ENCODE data around the gene UBAP1L. TPM values are rescaled to one million over a fixed set of nuclear protein-coding genes. Genes with fewer than 3 reads are reported as not detected.

Gene UBAP1L
- total RNA-seq, 2 donors from 2014 or later: 3.7 to 11.0 TPM

DNA sequence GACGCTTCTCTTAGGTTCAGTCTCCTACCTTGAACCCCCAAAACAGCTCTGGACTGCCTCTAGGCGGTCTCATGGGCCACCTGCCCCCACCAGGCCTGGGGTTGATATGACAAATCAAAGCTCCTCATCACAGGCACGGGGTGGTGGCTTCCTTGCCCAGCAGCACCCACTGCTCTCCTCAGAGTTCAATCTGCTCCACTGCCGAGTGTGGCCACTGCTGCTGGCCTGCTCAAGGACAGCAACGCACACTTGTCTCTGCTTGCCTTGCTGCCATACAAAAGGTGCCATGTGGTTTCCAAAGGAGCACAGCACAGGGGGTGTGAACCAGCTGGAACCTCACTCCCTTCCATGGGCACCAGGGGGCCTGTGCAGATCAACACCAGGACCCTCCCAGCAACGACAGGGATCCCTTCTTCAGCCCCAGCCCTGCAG is 28.3 kb downstream of the UBAP1L start:
- Histone ChIP-seq H3K4me3 (no peak overlapping the region), H3K27ac (peak overlapping the region; percentile 96 to 99), H3K27me3 (replicated peaks; ENCODE audit: insufficient read depth) (no peaks in the 10 kb centered on the region), H3K4me1 (ENCODE audit: control insufficient read depth in 1 of 2, low read depth in 2 of 2) (peaks cover 63 to 96% of the 10 kb centered on the region in 2 donors), H3K36me3 (no peaks in the 10 kb centered on the region), H3K9me3 (no peaks in the 10 kb centered on the region)
- ATAC-seq (ENCODE audit: insufficient number of reproducible peaks, low FRiP score, low read depth) (no peak), DNase-seq (ENCODE audit: low spot score) (no peak)
- TF ChIP-seq, protein P1, sequence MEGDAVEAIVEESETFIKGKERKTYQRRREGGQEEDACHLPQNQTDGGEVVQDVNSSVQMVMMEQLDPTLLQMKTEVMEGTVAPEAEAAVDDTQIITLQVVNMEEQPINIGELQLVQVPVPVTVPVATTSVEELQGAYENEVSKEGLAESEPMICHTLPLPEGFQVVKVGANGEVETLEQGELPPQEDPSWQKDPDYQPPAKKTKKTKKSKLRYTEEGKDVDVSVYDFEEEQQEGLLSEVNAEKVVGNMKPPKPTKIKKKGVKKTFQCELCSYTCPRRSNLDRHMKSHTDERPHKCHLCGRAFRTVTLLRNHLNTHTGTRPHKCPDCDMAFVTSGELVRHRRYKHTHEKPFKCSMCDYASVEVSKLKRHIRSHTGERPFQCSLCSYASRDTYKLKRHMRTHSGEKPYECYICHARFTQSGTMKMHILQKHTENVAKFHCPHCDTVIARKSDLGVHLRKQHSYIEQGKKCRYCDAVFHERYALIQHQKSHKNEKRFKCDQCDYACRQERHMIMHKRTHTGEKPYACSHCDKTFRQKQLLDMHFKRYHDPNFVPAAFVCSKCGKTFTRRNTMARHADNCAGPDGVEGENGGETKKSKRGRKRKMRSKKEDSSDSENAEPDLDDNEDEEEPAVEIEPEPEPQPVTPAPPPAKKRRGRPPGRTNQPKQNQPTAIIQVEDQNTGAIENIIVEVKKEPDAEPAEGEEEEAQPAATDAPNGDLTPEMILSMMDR (IDR thresholded peaks at IDR 0.05): peak; percentile 15

DNA sequence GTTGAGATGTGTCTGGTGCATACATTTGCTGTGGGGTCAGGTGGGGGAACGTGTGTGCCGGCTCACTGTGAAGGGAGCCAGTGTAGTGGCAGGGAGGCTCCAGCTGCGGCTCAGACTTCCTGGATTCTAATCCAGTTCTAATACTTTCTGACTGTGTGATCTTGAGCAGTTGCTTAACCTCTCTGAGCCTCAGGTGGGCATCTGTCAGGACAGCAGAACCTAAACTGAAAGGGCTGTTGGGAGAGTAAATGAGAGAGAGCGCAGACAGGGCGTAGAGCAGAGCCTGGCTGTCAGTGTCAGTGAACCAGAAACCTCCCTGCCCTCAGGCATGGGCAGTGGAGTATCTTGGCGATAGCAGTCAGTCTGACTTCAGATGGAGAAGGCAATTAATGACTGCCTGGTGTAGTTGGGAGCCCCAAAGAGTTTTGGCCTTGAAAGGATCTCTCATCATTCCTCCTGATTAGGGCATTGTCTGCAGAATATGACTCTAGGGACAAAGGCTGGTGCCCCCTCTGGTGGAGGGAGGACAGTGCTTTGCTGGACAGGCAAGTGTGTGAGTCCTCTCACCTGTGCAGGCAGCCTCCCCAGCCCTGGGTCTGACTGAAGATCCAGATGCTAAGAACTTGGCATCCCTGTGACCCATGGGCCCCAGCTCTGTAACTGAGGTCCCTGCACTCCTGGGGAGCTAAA is 28.9 kb downstream of the UBAP1L start:
- TF ChIP-seq, protein P1 (IDR thresholded peaks at IDR 0.05): peak; percentile 11
- ATAC-seq (ENCODE audit: insufficient number of reproducible peaks, low FRiP score, low read depth) (no peak), DNase-seq (ENCODE audit: low spot score) (no peak)
- Histone ChIP-seq H3K9me3 (no peaks in the 10 kb centered on the region), H3K36me3 (no peaks in the 10 kb centered on the region), H3K27me3 (replicated peaks; ENCODE audit: insufficient read depth) (no peaks in the 10 kb centered on the region), H3K27ac (peak overlapping the region; percentile 96 to 99), H3K4me1 (ENCODE audit: control insufficient read depth in 1 of 2, low read depth in 2 of 2) (peaks cover 67 to 96% of the 10 kb centered on the region in 2 donors), H3K4me3 (no peak overlapping the region)

DNA sequence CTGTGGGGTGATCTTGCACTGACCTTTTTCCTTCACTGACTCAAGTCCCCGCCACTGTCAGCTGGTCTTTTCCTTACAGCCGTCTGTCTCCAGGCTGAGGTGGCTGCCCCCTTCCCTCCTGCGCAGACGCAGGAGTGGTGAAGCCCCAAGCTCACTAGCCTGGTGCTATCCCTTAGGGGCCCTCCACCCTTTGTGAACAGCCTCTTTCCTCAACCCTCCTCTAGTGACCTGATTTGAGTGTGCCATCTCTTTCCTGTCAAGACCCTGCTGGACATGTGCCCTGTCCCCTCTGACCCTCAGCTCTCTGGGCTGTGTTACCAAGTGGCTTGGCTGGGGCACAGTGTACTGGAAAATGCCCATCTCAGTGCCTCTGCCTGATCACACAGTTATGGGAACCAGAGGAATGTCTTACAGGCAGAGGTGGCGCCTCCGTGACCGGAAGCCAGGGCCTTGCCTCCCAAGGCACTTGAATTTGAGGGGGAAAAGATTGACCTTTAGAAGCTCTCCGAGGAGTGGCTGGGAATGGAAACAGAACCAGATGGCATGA is 29.7 kb downstream of the UBAP1L start:
- DNase-seq (ENCODE audit: low spot score) (no peak), ATAC-seq (ENCODE audit: insufficient number of reproducible peaks, low FRiP score, low read depth) (no peak)
- TF ChIP-seq, protein P1 (IDR thresholded peaks at IDR 0.05): no peak
- Histone ChIP-seq H3K9me3 (no peaks in the 10 kb centered on the region), H3K36me3 (no peaks in the 10 kb centered on the region), H3K27me3 (replicated peaks; ENCODE audit: insufficient read depth) (no peaks in the 10 kb centered on the region), H3K27ac (peak overlapping the region; percentile 96 to 99), H3K4me3 (no peak overlapping the region), H3K4me1 (ENCODE audit: control insufficient read depth in 1 of 2, low read depth in 2 of 2) (peaks cover 67 to 96% of the 10 kb centered on the region in 2 donors)

DNA sequence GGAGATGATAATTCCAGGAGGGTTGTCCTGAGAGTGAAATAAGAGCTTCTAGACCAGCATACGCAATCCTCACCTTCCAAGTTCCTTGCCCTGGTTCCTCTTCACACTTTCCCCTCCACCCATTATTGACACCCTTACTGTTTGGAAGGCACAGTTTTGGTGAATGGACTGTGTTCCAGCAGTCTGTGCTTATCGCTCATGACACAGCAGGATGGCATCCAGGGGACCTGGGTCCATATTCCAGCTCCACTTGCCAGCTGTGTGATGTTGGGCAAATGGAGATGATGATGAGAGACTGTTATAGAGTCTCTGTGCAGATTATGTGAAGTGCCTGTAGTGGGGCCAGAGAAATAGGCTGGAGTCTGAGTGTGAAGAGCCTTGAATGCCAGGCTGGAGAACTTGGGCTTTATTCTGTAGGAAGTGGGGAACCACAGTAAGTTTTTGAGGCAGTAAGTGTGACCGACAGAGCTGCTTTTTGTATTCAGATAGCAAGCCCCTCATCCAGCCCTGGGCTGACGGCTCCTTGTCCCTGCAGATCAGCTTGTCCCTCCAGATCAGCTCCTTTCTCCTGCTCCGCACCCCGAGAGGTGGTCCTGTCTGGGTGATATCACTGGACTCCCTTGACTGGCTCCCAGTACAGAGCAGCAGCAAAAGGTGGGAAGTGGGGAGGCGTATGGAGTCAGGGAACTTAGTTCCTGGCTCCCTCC is 30.3 kb downstream of the UBAP1L start:
- Histone ChIP-seq H3K27ac (peak overlapping the region; percentile 96 to 99), H3K36me3 (no peaks in the 10 kb centered on the region), H3K9me3 (no peaks in the 10 kb centered on the region), H3K4me1 (ENCODE audit: control insufficient read depth in 1 of 2, low read depth in 2 of 2) (peaks cover 67 to 96% of the 10 kb centered on the region in 2 donors), H3K27me3 (replicated peaks; ENCODE audit: insufficient read depth) (no peaks in the 10 kb centered on the region), H3K4me3 (no peak overlapping the region)
- TF ChIP-seq, protein P1 (IDR thresholded peaks at IDR 0.05): no peak
- no peak for DNase-seq (ENCODE audit: low spot score)
- ATAC-seq (ENCODE audit: insufficient number of reproducible peaks, low FRiP score, low read depth): no peak

DNA sequence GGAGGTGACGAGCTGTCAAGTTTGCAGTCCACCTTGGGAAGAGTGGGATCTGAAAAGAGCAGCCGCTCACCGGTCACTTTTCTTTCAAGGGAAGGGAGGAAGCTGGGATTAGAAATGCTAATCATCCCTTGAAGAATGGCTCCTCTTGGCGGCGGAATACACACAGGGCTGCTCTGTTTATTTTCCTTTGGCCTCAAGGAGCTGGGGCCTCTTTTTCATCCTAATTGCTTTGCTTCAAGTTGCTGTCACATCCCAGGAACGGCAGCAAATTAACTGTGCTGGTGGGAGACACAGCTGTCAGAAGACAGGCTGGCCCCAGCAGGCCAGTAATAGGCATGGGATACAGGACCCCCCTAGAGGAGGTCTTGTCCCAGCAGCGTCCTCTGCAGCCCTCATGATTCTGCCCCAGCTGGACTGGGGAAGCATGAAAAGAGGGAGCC is 31.7 kb downstream of the UBAP1L start:
- H3K9me3 ChIP-seq: no peaks in the 10 kb centered on the region
- H3K27me3 ChIP-seq (replicated peaks; ENCODE audit: insufficient read depth): no peaks in the 10 kb centered on the region
- no peak for DNase-seq (ENCODE audit: low spot score)
- H3K27ac ChIP-seq: peak overlapping the region; percentile 96 to 99
- TF ChIP-seq, protein P1 (IDR thresholded peaks at IDR 0.05): peak; percentile 36
- H3K36me3 ChIP-seq: no peaks in the 10 kb centered on the region
- H3K4me1 ChIP-seq (ENCODE audit: control insufficient read depth in 1 of 2, low read depth in 2 of 2): peaks cover 54 to 97% of the 10 kb centered on the region in 2 donors
- H3K4me3 ChIP-seq: no peak overlapping the region
- ATAC-seq (ENCODE audit: insufficient number of reproducible peaks, low FRiP score, low read depth): no peak
